ENCODE measurements around the gene PPWD1. TPM values are rescaled to one million over a fixed set of nuclear protein-coding genes. Genes with fewer than 3 reads are reported as not detected.
"Not testable (repeated sequence)": the region's sequence is repeated elsewhere in the genome, so short reads cannot be mapped to it uniquely, and the experiment has no call there.

PPWD1 gene
- total RNA-seq, 1 donor = 14.8 TPM

GRCh38 chr5:65621961-65622360, 58.9 kb downstream of the PPWD1 start:
- DNase-seq (ENCODE audit: low read depth in 2 of 3, low spot score in 2 of 3) = not testable (repeated sequence)

- peak in 2 of 3 donors; percentile 0 to 3 for DNase-seq (ENCODE audit: low read depth in 2 of 3, low spot score in 2 of 3)
These were observed 60.4 kb downstream of the PPWD1 start for GRCh38 chr5:65623482-65623881.

- peak; percentile 84 to 96 (median 94) for DNase-seq (ENCODE audit: low read depth in 2 of 3, low spot score in 2 of 3)
These were observed 61.0 kb downstream of the PPWD1 start, which contains the start of gene TRIM23 for GRCh38 chr5:65624025-65624570. Gene TRIM23, minus strand, starts transcription at chr5:65624333. Its CDS starts 59 bp downstream, at chr5:65624274.

- peak; percentile 84 to 94 (median 93) for DNase-seq (ENCODE audit: low read depth in 2 of 3, low spot score in 2 of 3)
These were observed 61.8 kb downstream of the PPWD1 start, which contains the start of the genes SHLD3 and TRAPPC13 for GRCh38 chr5:65624571-65625555. Gene SHLD3, plus strand, starts transcription at chr5:65625027. Its CDS starts 4,561 bp downstream, at chr5:65629588. Gene TRAPPC13, plus strand, starts transcription at chr5:65625027. Its CDS starts 34 bp downstream, at chr5:65625061.

GRCh38 chr5:65625743-65626142, 62.6 kb downstream of the PPWD1 start:
- peak in 1 of 3 donors; percentile 1 for DNase-seq (ENCODE audit: low read depth in 2 of 3, low spot score in 2 of 3)

GRCh38 chr5:65630981-65631380, 67.9 kb downstream of the PPWD1 start:
- DNase-seq (ENCODE audit: low read depth in 2 of 3, low spot score in 2 of 3) = no peak

Small RNA genes lying within 50 kb of the gene (small RNA-seq; reads per million reads assigned to genes)
- not detected for gene RNU6-540P

Other genes with a start within 250 kb of the PPWD1 start
- gene ADAMTS6, start 81.4 kb upstream of the PPWD1 start, total RNA-seq = 1.9 TPM
- gene CENPK, start 128 bp upstream of the PPWD1 start, total RNA-seq = 3.5 TPM
- gene TRIM23, start 61.0 kb downstream of the PPWD1 start, total RNA-seq = 10.2 TPM
- 2.2 TPM for gene SHLD3, start 61.7 kb downstream of the PPWD1 start, total RNA-seq
- gene TRAPPC13, start 61.7 kb downstream of the PPWD1 start, total RNA-seq = 5.1 TPM
- 2.7 TPM for gene SGTB, start 158.8 kb downstream of the PPWD1 start, total RNA-seq
- 11.6 TPM for gene NLN, start 158.9 kb downstream of the PPWD1 start, total RNA-seq